GM19455 (cell line): ENCODE data around the gene APLP2.
A peak's percentile ranks its signal among the peaks of the same experiment; 100 is the strongest.

Experiments
- ATAC-seq: cut with Tn5 transposase; IDR thresholded peaks from one replicate; pipeline ENCODE4 v1.9.1; 2021; ENCODE audit not compliant: unreplicated experiment

Gene APLP2

GRCh38 chr11:130054966-130055365, 14.7 kb upstream of the APLP2 start:
- ATAC-seq, result no peak

GRCh38 chr11:130055617-130056016, 14.1 kb upstream of the APLP2 start:
- ATAC-seq, result no peak

GRCh38 chr11:130061017-130061416, 8.7 kb upstream of the APLP2 start:
- ATAC-seq, result no peak

DNA sequence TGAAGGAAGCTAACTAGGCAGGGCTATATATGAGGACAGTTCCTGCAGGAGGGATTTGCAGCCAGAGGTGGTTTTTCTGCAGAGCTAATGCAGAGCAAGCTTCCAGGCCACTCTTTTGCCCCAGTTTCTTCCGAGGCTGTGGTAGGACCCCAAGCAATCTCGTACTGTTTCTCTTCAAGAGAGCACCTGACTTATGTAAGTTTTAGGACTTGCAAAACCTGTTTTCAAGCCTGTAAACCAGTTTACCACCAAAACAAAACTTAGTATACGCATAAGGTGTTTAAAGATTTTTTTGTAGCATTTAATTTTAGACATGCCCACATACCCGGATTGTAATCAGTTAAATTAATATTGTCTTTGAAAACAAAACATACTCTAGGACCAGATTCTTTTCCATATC, 7.7 kb upstream of the APLP2 start:
- ATAC-seq, result no peak

GRCh38 chr11:130063451-130063850, 6.2 kb upstream of the APLP2 start:
- no peak for ATAC-seq

GRCh38 chr11:130064596-130064995, 5.1 kb upstream of the APLP2 start:
- ATAC-seq, result no peak

GRCh38 chr11:130066338-130066737, 3.4 kb upstream of the APLP2 start:
- no peak for ATAC-seq

GRCh38 chr11:130068546-130068985, 1.1 kb upstream of the APLP2 start:
- ATAC-seq, result no peak

GRCh38 chr11:130068986-130069658, 572 bp upstream of the APLP2 start:
- ATAC-seq, result peak; percentile 48

DNA sequence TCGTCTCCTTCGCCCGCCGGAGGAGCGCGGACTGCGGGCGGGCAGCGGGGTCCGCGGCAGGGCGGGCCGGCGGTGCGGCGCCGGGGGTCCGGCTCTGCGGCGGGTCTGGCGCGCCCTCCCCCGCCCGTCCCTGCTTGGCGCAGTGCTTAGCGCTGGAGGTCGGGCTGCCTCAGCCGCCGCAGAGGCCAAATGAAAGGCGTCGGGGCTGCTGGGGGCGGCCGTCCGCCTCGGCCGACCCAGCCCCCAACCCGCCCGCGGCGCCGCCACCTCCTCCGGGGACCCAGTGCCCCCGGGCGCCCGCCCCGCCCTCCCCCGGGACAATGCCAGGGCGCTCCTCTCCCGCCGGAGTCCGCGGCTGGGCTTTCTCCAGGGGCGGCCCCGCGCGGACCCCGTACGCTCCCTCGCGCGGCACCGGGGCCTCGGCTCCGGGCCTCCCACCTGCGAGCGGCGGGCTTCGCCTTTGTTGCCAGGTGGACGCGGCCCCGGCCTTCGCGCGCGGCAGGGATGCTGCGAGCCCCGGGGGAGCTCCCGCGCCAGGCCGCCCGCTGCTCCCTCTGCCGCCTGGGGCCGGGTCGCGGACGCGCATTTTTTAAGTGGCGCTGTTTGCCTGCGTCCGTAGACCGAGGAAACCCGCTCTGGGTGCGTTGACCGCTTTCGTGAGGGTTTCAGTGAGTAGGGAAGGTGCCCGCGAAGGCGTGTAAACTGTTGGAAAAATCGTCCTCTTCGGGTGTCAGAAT, 583 bp downstream of the APLP2 start:
- peak; percentile 34 for ATAC-seq

DNA sequence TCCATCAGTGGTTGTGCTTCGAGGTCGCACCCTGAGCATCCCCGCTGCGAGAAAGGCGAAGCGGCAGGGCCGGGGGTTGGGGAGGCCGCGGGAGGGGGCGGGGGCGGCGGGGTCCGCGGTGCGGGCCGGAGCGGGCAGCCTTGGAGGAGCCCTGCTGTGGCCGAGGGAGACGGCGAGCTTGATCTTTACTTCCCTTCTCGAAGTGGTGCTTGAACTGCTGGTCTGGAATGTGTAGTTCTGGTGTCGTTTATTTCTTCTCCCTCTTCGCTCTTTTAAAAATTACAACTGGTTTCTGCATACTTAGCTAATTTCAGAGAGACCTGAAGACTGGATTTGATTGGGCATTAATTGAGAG, 1.1 kb downstream of the APLP2 start:
- no peak for ATAC-seq

DNA sequence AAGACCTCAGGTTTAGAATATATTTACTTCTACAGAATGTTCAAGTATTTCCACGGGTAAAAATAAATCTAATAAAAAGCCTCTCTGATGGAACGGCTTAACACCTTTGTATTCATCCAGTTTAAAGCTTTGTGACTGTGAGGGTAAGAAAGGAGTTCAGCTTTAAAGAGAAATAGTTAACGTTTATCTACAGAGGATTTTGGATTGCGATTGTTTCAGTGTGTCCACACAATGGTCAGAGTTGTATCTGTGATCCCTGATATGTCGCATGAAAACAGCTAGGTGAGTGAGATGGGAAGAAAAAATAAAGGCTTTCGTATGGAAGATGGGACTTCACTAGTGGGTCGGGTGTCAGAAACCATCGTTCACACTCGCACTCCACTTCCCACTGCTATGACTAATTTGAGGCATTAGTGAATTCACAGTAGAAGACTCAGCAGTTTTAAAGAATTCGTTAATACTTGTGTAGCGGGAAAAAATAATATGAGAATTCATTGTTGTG, 1.6 kb downstream of the APLP2 start:
- no peak for ATAC-seq

- ATAC-seq, result no peak
Observed at GRCh38 chr11:130074736-130075135, 5.0 kb downstream of the APLP2 start.

GRCh38 chr11:130076778-130077481, 7.2 kb downstream of the APLP2 start:
- ATAC-seq, result no peak

DNA sequence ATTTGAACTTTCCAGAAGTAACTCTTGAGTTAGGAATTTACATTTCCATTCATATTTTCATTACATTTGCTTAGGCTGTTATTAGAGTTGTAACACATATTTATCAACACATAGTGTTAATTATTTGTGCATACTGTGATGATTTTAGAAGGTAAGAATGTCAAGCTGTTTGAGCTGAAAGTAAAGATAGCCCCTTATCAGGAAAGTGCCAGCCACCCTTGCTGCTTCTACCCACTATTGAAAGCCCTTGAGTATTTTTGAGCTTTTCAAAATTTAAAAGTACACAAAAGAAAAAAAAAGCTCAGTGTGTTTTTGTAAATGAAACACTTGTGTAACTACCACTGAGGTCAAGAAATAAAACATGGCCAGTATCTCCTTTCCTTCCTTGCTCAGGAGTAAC, 8.0 kb downstream of the APLP2 start:
- ATAC-seq, result no peak

GRCh38 chr11:130078080-130078479, 8.4 kb downstream of the APLP2 start:
- ATAC-seq, result no peak

- ATAC-seq, result no peak
Observed at GRCh38 chr11:130085671-130086290, 16.1 kb downstream of the APLP2 start.

- ATAC-seq, result no peak
Observed at GRCh38 chr11:130086669-130087068, 17.0 kb downstream of the APLP2 start.

- ATAC-seq, result no peak
Observed at GRCh38 chr11:130087294-130087926, 17.7 kb downstream of the APLP2 start.

GRCh38 chr11:130088217-130088616, 18.5 kb downstream of the APLP2 start:
- no peak for ATAC-seq
